PC-3 (cell line): Measurements from ENCODE around the gene CYGB.

ENCODE experiments used
- CTCF ChIP-seq: fragments of 300-600 bp; sonication (generic); conservative IDR thresholded peaks from 2 replicates; pipeline ENCODE4 v1.5.1; 2017; ENCODE audit warnings: antibody characterized with exemption, low read depth, mild to moderate bottlenecking, low read length
- EZH2 ChIP-seq: fragments of 300-600 bp; sonication (generic); IDR thresholded peaks from one replicate; pipeline ENCODE4 v1.6.1; 2017; ENCODE audit warnings: antibody characterized with exemption, mild to moderate bottlenecking, low read length; ENCODE audit not compliant: unreplicated experiment

- no peak for TF ChIP-seq CTCF
- TF ChIP-seq EZH2, result no peak
These were observed 19.4 kb upstream of the CYGB start for GRCh38 chr17:76556765-76557367.
